ENCODE measurements around the gene CYP2A7.
"Not testable (repeated sequence)": the region's sequence is repeated elsewhere in the genome, so short reads cannot be mapped to it uniquely, and the experiment has no call there.

DNA sequence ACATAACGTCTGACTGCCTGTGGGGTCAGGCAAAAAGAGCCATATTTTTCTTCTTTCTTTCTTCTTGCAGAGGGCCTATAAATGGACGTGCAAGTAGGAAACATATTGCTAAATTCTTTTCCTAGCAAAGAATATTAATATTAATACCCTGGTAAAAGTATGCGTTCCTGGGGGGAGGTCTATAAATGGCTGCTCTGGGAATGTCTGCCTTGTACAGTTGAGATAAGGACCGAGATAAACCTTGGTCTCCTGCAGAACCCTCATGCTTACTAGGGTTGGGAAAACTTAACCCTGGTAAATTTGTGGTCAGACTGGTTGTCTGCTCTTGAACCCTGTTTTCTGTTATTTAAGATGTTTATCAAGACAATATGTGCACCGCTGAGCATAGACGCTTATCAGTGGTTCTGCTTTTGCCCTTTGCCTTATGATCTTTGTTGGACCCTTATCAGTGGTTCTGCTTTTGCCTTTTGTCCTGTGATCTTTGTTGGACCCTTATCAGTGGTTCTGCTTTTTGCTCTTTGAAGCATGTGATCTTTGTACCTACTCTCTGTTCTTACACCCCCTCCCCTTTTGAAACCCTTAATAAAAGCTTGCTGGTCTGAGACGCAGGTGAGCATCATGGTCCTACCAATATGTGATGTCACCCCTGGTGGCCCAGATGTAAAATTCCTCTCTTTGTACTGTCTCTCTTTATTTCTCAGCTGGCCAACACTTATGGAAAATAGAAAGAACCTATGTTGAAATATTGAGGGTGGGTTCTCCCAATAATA lies 37.7 kb upstream of the CYP2A7 start:
- TF ChIP-seq, protein P1, sequence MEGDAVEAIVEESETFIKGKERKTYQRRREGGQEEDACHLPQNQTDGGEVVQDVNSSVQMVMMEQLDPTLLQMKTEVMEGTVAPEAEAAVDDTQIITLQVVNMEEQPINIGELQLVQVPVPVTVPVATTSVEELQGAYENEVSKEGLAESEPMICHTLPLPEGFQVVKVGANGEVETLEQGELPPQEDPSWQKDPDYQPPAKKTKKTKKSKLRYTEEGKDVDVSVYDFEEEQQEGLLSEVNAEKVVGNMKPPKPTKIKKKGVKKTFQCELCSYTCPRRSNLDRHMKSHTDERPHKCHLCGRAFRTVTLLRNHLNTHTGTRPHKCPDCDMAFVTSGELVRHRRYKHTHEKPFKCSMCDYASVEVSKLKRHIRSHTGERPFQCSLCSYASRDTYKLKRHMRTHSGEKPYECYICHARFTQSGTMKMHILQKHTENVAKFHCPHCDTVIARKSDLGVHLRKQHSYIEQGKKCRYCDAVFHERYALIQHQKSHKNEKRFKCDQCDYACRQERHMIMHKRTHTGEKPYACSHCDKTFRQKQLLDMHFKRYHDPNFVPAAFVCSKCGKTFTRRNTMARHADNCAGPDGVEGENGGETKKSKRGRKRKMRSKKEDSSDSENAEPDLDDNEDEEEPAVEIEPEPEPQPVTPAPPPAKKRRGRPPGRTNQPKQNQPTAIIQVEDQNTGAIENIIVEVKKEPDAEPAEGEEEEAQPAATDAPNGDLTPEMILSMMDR (IDR thresholded peaks at IDR 0.05), result not testable (repeated sequence)
- not testable (repeated sequence) for TF ChIP-seq POLR2AphosphoS5 (IDR thresholded peaks at IDR 0.05); POLR2A (IDR thresholded peaks at IDR 0.05; ENCODE audit: low read depth)

Data from esophagus muscularis mucosa (tissue), 3 donors.